Keratinocyte (primary cell): ENCODE results near the gene PSTPIP2.

Source experiments
- EZH2 ChIP-seq: IDR thresholded peaks from one replicate; pipeline ENCODE4 v1.6.1; 2012; ENCODE audit warnings: inconsistent platforms, mild to moderate bottlenecking, low read length, moderate library complexity
- TF ChIP-seq, protein P1 (sequence below), 3 experiments: IDR thresholded peaks in 1 of 3; conservative IDR thresholded peaks in 1 of 3; optimal IDR thresholded peaks in 1 of 3; 2 replicates in 2 of 3; 3 replicates in 1 of 3; pipeline versions ENCODE3 to v1.5.1; 2011; ENCODE audit warnings: low read length in 3 of 3, mild to moderate bottlenecking in 3 of 3, moderate library complexity in 2 of 3, control low read depth in 1 of 3, inconsistent platforms in 1 of 3; ENCODE audit not compliant: insufficient read depth in 2 of 3; ENCODE audit errors: extremely low read depth in 1 of 3

DNA sequence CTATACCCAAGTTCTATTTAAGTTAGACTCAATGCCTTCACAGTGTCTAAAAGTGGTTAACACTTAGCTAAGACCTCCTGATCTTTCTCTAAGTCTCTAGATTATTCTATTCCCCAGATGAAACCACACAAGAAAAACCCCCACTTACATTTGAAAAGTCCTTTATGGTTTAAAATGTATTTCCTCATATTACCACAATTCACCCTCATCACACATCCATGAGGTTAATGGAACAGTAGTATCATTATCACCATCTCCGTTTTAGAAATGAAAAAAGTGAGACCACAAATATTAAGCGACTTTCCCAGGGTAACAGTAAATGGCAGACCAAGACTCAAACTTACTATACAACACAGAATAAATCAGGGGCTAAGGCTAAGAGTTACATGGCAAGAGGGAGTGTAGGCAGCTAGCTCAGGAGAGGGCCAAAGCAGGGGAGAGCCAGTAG lies 133.5 kb downstream of the PSTPIP2 start:
- TF ChIP-seq, protein P1, sequence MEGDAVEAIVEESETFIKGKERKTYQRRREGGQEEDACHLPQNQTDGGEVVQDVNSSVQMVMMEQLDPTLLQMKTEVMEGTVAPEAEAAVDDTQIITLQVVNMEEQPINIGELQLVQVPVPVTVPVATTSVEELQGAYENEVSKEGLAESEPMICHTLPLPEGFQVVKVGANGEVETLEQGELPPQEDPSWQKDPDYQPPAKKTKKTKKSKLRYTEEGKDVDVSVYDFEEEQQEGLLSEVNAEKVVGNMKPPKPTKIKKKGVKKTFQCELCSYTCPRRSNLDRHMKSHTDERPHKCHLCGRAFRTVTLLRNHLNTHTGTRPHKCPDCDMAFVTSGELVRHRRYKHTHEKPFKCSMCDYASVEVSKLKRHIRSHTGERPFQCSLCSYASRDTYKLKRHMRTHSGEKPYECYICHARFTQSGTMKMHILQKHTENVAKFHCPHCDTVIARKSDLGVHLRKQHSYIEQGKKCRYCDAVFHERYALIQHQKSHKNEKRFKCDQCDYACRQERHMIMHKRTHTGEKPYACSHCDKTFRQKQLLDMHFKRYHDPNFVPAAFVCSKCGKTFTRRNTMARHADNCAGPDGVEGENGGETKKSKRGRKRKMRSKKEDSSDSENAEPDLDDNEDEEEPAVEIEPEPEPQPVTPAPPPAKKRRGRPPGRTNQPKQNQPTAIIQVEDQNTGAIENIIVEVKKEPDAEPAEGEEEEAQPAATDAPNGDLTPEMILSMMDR (optimal IDR thresholded peaks at IDR 0.05 in 1 of 3, IDR thresholded peaks at IDR 0.05 in 1 of 3, conservative IDR thresholded peaks at IDR 0.05 in 1 of 3; ENCODE audit: extremely low read depth in 1 of 3, insufficient read depth in 2 of 3, low read length in 3 of 3) = no peak
- TF ChIP-seq EZH2 = no peak
